Measurements from ENCODE around the gene HACD3. TPM values are rescaled to one million over a fixed set of nuclear protein-coding genes. Genes with fewer than 3 reads are reported as not detected.

HACD3 gene, protein sequence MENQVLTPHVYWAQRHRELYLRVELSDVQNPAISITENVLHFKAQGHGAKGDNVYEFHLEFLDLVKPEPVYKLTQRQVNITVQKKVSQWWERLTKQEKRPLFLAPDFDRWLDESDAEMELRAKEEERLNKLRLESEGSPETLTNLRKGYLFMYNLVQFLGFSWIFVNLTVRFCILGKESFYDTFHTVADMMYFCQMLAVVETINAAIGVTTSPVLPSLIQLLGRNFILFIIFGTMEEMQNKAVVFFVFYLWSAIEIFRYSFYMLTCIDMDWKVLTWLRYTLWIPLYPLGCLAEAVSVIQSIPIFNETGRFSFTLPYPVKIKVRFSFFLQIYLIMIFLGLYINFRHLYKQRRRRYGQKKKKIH
- 17.4 TPM for total RNA-seq

- ATAC-seq, result peak; percentile 81
Measured at GRCh38 chr15:65530318-65531111, at the start of gene HACD3. Gene HACD3 (plus strand): TSS chr15:65530463. CDS start chr15:65530632, 169 bp downstream.

- no peak for ATAC-seq
Measured at GRCh38 chr15:65484876-65485275, 45.4 kb upstream of the HACD3 start.

GRCh38 chr15:65494076-65494475, 36.2 kb upstream of the HACD3 start:
- ATAC-seq, result no peak

DNA sequence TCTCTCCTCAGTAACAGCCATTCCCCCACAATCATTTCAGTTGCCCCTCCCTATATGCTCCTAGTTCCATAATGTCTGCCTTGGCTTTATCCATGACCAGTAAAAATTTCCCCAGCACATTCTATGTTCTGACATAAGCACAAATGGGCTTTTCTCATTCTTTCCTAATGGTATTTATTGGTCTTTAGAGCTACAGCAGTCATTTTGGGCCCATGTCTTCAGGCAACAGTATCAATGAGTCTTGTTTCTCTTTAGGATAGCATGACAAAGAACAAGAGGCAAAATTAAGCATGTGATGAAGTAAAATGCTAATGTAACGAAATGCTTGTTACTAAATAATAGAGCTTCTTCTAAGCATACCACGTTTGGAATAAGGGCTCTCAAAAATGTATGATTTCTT, 20.9 kb upstream of the HACD3 start:
- no peak for ATAC-seq

DNA sequence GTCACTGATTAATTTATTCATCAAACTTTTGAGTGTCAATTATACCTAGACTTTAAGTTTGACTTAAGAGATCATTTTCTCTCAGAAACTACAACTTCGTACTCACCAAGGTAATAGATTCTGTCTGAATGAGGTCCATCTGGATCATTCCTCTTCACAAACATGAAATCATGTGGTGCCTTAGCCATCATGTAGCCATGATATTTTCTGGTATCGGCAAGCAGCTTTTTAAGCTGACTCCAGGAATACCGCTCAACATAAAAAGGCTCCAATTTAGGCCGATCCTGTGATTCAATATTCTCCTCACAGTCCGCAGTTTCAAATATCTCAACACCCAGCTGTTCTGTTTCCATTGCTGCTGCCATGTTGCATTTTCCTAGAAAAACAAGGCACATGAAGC, 18.1 kb upstream of the HACD3 start:
- ATAC-seq, result no peak

DNA sequence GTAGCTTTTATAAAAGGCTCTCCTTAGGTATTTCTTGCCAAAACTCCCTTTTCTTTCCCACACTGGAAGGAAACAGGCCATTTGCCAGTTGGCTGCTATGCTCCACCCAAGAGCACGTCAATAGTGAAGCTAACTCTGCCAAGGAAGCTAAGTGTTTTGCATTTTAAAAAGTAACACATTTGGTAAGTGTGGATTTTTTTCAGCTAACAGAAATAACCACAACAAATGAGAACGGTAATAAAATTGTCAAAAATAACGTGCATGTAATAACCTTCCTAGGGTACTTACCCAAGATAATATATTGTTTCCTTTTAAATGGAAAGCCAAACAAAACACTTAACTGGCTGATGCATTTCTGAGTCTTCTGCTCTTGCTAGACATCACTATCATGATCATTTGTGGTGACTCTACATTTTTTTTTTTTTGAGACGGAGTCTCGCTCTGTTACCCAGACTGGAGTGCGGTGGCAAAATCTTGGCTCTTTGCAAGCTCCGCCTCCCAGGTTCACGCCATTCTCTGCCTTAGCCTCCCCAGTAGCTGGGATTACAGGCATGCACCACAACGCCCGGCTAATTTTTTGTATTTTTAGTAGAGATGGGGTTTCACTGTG, 17.4 kb upstream of the HACD3 start:
- no peak for ATAC-seq

GRCh38 chr15:65516997-65517865, 13.0 kb upstream of the HACD3 start, which contains the start of gene DPP8:
Gene DPP8 (minus strand): TSS chr15:65517689. CDS start chr15:65512553, 5,136 bp downstream.
- ATAC-seq, result peak; percentile 99

DNA sequence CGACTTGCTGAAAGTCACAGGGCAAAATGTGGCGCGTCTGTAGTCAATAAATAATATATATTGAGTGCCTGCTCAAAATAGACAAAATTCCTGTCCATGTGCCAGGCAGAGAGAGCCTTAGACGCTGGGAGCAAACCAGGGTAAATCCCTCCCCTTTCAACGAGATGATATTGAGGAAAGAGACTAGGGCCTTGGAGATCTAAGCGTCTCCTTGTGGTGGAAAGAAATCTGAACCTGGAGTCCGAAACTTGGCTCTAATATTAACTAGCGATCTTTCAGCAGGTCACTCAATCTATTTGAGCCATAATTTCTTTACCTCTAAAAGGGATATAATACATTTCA, 12.4 kb upstream of the HACD3 start:
- no peak for ATAC-seq

DNA sequence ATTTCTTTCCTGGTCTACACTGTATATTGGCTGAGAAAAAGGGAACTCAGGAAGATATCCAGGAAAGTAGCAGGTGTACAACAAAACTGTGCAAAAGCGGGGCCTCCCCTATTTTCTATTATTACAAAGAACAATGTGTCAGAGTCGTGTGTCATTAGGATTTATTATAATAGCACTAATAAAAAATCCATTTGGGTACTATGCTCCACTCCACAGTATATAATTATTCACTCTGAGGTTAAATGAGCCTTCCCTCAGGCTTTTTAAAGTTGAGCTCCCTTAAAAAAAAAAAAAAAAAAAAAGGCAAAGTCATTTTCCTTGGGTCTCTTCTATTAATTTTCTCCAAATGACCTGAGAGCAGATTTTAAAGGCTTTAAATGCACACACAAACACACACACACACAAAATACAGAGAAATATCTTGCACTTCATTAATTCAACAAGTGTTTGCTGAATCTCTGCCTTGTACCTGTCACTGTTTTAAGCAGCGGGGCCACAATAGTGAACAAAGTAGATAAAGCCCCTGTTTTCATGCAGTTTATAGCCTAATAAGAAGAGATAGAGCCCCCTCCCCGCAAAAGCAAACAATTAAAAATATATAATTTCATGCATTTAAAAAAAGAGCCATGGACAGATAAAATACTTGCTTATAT, 11.5 kb upstream of the HACD3 start:
- ATAC-seq, result no peak

DNA sequence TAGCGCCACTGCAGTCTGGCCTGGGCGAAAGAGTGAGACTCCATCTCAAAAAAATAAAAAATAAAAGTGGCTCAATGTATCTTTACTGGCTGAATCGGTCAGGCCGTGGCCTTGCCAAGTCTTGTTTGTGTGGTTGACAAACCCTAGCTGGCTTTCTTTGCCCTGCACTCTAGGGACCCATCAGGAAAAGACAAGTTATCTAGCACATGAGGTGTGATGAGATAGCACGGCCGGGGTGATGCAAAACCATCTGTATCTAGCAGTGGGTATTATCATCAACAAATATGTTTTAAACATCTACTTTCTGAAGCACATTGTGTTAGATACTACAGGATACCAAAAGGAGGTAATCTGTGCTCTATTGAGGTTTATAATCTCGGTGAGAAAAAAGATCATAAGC, 8.9 kb upstream of the HACD3 start:
- ATAC-seq, result no peak

GRCh38 chr15:65524226-65524625, 6.0 kb upstream of the HACD3 start:
- no peak for ATAC-seq

DNA sequence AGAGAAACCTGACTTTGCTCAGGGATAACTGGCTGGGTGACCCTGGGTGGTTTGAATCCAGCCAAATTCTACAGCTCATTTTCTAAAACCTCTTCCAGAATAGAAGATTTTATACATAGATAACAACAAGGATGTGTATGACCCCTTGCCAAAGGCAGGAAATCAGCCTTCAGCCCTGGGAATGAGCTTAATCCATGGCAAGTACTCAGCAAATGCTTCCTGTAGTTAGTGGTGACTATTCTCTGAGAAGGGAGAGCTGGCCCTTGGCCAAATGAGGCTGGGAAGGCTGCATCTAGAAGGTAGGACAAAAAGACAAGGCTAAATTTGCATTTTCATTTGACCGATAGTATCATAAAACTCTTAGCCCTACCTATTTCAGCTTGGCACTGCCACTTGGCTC, 4.6 kb upstream of the HACD3 start:
- no peak for ATAC-seq

GRCh38 chr15:65528461-65529060, 1.7 kb upstream of the HACD3 start:
- no peak for ATAC-seq

GRCh38 chr15:65529762-65530317, 423 bp upstream of the HACD3 start:
- no peak for ATAC-seq

GRCh38 chr15:65532738-65533051, 2.4 kb downstream of the HACD3 start:
- ATAC-seq, result peak; percentile 53

DNA sequence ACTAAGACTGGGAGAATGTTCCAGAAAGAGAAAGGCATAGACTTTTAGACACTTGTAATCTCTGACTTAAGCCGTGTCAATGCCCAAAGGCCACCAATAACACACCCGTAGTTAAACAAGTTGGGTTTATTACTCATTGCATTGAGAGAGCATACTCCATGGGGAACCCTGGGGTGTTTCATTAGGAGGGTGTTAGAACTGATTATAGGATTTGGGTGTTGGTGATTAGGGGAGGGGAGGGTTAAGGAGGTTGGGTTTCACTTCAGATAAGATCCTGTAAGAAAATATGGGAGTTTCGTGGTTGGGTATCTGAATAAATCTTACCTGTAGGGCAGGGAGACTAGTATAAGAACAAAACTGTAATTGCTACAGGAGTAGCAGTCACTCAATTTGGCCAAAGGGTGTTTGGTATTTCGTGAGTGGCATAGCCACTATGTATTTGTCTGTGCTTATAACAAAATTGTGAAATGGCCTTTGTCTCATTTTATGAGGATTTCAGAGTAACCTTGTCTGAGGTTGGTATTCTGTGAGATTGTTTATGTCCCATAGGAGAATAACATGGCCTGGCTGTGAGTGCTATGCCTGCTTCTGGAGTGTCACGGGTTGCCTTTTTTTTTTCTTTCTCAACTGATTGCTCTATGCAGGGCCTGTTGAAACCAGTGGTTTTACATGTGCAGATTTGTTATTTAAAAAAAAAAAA, 2.9 kb downstream of the HACD3 start:
- peak; percentile 68 for ATAC-seq

- no peak for ATAC-seq
Measured at GRCh38 chr15:65535192-65535591, 4.9 kb downstream of the HACD3 start.

DNA sequence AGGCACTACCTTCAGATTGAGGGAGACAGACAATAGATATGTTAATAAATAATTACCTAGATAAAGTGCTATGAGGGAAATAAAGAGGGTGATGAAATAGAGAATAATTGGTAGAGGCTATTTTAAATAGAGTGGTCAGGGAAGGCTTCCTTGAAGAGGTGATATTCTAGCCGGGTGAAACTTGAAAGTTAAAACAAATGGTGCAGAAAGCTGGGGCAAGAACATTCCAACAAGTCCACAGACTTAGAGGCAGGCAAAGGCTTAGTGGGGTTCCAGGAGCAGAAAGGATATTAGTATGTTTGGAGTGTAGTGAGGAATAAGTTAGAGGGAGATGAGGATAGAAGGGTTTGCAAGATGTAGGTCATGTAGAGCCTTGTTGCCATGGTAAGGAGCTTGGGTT, 10.1 kb downstream of the HACD3 start:
- ATAC-seq, result no peak

GRCh38 chr15:65541231-65541820, 11.1 kb downstream of the HACD3 start:
- ATAC-seq, result no peak

- no peak for ATAC-seq
Measured at GRCh38 chr15:65547841-65548240, 17.6 kb downstream of the HACD3 start.
